ENCODE results near the gene GOLGA6L10.
"Not testable (repeated sequence)": the region's sequence is repeated elsewhere in the genome, so short reads cannot be mapped to it uniquely, and the experiment has no call there.

- not testable (repeated sequence) for TF ChIP-seq CTCF, POLR2AphosphoS5 (IDR thresholded peaks at IDR 0.05)
Measured at GRCh38 chr15:82316247-82317090, 32.8 kb downstream of the GOLGA6L10 start.
